SKM-1 treated with dmso at 0.1 percent for 144 hours (cell line): ENCODE results near the gene NTRK3.

Experiments
- DNase-seq: peaks from one replicate; lab custom pipeline; 2025; ENCODE audit not compliant: unreplicated experiment; lab: John Stamatoyannopoulos, UW

Gene NTRK3

DNA sequence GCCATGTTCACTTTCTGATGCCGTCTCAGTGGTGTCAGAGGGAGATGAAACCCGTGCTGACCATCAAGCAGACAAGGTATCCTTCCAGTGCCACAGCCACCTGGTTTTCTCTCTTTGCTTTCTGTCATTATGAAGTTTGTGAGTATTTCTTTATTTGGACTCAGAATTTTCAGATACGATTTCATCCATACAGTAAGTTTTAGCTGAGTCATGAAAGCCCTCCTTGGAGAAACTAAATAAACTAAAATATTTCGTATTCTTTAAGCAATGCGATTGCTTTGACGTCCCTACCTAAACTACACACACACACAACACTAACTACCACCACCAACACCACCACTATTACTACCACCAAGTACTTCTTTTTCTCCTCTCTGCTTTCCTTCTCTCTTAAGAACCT is 350.1 kb downstream of the NTRK3 start:
- no peak for DNase-seq

DNA sequence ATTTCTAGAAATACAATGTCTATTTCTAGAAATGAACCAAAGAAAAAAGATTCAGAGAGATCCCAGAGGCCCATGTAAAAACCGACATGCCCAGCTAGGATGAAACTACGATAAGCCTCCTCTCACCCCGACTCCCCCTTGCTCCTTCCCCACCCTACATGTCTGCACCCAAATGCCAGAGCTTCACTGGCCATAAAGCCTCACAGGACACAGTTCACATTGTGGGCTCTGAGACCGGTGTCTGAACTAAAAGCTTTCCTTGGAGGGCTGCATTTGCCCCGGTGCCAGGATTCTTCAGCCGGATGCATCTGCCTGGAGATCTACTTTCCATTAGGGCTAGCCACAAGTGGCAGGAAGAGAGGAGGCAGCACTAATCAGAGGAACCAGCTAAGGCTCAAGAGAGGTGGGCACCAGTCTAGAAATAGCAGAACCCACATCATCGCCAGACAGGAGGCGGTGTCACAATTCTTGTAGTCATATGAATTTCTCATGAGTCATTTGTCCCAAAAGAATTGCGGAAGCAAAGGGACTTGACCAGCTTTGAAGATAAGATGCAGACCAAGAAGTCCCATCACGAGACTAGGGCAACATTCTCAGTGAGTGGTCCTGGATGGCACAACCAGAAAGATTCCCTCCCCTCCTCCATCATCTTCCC is 353.6 kb downstream of the NTRK3 start:
- DNase-seq, result peak; percentile 94

DNA sequence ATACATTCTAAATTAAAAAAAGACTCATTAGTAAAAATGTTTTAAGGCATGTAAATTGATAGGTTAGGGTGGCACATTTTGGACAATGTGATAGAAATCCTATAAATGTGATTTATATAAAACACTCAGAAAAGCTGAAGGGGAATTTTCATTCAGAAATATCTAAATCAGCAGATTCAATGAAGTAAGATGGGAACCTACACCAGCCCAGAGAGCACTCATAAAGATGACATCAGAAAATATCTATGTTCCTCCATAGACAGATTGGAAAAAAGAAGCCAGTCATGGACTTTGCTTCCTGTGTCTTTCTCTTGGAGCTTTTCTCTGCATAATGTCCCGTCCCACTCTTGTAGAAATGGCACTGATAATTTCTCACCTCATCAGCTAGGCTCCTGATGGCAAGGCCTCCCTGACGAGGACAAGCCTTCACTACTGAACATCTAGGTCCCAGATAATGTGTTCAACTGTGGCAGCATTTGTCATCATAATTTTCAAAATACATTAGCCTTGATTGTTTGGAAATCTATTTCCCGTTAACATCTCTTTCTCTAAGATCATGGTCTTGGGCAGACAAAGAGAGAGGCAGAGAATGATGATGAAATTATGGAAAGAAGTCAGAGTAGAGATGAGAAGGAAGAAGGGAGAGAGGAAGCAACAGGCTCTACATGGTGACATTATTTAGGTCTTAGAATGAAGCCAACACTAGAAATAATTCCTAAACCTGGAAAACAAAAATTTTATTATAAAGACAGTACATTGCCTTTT is 354.4 kb downstream of the NTRK3 start:
- DNase-seq, result no peak

DNA sequence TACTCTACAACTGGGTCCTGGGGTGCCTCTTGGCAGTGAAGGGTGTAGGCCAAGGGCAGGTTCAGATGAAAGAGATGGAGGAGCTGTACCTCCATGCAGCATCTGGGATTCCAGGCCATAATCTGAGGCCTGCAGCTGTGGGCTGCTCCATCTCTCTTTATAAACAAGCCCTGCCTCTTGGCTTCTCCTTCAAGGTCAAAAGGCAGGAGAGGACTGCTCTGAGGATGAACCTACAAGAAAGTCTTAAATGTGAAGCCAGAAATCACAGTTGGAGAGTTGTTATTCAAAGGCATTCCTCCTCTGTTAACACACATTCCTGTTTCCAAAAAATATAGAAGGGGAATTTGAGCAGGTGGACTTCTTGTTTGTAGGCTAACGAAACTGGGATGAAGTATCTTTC is 355.5 kb downstream of the NTRK3 start:
- DNase-seq, result no peak

DNA sequence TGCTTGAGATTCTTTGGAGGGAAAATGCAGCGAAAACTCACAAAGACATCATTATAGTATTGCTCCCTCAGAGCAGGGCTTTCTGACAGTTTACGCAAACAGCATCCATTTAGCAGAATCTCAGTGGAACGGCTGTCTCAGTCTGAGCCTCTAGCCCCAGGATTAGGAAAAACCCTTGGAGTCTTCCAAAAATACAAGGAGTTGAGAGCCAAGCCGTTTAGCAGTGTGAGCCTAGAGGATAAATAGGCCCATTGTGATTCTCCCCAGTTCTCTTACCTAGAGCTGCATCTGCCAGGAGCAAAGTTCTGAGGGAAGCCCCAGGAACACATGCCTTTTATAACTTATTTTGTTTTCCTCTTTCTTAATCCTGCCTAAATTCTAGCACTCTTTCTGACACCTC is 359.6 kb downstream of the NTRK3 start:
- DNase-seq, result no peak

DNA sequence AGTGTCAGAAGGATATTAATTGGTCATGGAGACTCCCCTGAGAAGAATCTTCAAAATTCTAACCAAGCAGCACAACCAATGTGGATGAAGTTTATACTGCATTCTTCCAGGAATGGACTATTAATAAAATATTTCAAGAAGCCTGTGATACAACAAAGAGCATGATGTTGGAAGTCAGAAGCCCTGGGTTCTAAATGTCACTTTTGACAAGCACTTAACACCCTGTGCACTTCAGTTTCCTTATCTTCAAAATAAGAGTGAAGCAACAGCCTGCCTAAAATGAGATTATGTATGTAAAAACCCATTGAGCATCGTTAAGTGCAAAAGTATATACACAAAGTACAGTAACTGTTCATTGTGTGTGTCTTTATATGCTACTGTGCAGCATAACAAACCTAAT is 369.4 kb downstream of the NTRK3 start:
- DNase-seq, result no peak

GRCh38 chr15:87881026-87881425 is 375.5 kb downstream of the NTRK3 start:
- DNase-seq, result no peak

- no peak for DNase-seq
These were observed 378.6 kb downstream of the NTRK3 start for GRCh38 chr15:87877822-87878542.

DNA sequence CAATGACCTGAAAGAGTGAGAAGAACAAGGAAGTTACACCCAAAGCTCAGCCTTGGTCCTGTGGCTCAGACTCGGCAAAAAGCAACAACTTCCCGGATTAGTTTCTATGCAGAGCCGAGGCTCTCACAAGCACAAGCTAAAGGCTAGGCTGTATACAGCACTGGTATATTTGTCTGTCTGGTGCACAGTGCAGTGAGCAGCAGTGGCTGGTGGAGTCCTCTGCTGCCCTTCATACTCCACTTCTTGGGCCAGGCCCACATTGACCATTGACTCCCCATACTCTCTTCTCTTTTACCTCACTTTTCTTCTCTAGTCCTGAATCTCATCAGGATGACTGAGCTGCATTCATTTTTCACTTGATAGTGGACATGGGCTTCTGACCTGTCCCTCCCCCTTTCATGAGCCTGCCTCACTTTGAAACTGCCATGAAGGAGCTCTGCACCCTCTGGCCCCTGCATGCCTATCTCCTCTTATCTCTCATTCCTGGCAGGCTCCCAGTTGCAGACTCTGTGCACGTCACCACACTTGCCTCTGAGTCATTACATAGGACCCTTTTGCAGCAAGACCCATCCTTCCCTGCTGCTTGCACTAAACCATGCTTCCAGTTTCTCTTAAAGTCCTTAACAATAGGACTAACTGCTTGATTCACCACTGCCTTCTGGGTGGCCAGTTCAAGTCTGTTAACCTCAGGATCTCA is 379.3 kb downstream of the NTRK3 start:
- DNase-seq, result peak; percentile 19

- DNase-seq, result no peak
These were observed 381.4 kb downstream of the NTRK3 start for GRCh38 chr15:87874896-87875711.

GRCh38 chr15:87873516-87873915 is 383.0 kb downstream of the NTRK3 start:
- no peak for DNase-seq

DNA sequence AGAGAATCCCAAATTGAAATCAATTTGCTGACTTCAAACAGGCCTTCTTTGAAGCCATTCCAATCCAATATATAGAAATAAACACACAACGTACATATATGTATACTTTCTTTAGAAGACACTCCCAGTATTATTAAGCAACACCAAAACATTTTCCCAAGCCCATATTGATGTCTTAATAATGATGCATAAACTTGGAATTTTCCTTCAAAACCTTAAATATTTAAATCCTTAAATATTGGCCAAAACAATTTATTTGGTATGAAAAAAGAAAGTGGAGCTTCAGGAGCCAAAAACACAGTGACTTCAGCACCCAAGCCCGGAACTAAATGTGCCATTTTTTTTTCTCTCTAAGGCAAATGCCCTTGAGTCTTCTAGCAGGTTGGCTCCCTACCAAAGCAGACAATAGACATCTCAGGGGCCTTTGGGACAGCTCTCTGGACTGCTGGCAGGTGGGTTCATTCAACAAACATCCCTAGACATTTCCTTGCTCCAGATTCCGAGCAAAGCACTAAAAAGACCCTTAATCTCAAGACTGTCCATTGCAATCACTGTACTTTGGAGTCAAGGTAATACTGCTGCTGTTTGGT is 384.7 kb downstream of the NTRK3 start:
- no peak for DNase-seq

DNA sequence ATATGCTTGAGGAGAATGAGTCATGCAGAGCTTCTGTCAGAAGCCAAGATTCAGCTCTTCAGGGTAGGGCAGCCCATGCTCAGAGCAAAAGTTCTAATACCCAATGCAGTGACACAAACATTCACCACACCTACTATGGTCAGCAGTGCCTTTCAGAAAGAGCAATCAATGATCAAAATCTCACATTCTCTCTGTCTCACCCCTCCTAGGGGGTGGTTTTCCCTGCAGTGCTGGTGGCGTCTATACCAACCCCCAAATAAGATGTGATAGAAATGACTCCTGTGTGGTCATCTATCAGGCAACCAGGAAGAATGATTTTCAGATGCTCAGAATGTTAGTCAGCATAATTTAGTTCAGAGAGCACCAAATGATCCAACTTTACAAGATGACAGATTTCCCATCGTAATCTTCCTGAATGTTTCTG is 385.3 kb downstream of the NTRK3 start:
- no peak for DNase-seq

DNA sequence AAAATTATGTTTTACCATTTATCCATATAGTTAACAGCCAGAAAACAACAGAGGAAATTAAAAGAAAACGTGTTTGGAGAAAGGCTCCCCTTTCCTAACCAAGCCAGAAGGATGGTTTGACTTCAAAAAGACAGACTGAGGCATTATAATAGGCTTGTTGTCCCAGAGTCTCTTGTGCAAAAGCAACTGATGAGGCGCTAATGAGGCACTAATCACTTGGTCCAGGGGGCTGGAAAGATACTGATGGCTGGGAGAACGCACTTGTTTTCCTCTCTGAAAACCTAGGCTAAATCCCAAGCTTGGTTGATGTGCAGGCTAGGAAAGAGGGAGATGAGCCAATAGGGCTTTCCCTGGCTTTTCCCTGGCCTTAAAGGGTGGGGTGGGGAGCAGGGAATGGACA is 389.6 kb downstream of the NTRK3 start:
- DNase-seq, result no peak

- no peak for DNase-seq
These were observed 393.4 kb downstream of the NTRK3 start for GRCh38 chr15:87863152-87863551.

DNA sequence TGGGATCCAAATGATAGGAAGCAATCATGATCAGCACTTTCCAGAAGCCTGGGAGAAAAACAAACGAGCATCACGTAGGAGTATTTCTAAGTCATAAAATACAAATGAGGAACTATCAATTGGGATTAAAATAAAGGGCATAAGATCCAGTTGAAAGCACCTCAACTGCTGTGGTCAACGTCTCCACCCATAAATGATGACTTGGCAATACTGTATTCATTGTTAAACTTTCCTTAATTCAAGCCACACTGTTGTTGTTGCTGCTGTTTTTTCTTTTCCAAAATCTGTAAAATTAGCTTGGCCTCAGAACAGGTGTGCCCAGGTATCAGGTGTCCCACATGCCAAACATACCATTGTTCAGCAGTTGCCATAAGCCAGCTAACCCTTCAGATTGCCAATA is 395.8 kb downstream of the NTRK3 start:
- DNase-seq, result no peak

DNA sequence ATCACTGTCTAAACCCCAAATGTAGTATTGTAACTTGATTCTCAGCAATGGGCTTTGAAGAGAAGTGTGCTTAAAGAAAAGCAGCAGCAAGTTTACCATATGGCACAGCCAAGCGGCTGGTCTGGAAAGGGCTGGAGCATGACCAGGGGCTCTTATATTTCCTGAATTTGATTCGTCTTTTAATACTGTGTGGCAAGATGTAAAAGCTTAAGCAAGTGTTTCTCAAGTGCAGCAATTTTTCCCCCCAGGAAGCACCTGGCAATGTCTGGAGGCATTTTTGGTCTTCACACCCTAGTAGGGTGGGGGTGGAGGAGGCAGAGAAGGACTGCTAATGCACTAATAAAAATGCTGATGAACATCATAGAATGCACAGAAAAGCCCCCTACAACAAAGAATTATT is 397.9 kb downstream of the NTRK3 start:
- DNase-seq, result no peak

DNA sequence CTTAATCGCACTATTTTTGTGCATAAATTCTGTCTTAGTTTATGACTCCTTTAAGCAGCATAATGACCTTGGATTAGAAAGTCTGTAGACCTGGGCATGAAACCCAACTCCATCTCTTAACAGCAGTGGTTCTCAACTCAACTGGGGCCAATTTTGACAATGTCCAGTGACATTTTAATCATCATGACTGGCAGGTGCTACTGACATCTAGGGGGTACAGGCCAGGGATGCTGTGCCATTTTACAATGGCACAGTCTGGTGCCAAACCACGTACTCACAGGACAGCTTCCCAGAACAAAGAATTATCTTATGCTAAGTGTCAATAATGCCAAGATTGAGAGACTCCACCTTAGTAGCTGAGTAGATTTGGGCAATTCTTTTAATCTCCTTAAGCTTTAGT is 405.0 kb downstream of the NTRK3 start:
- DNase-seq, result no peak

GRCh38 chr15:87850916-87851315 is 405.6 kb downstream of the NTRK3 start:
- DNase-seq, result no peak

DNA sequence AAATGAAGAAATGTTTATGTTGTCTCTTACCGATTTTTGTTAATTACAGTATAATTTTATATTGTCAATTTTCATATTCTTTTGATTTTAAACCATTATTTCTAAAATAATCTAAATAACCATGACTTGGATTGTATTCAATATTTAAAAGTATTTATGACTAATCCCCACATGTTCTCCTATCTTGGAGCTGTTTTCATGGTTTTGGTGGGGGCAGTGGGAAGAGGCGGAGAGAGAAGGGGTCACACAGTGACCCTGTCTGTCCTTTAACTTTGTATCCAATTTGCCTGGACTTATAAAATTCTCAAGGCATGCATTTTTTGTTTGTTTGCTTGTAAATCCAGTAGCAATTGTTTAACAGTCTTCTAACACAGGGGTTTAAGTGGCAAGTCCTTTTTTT is 407.4 kb downstream of the NTRK3 start:
- DNase-seq, result no peak
